GM12801 (cell line): ENCODE measurements around the gene STARD7.

Experiments
- CTCF ChIP-seq: IDR thresholded peaks from one replicate; pipeline ENCODE4 v1.5.1; 2011; ENCODE audit warnings: control low read depth; ENCODE audit not compliant: insufficient read length; ENCODE audit errors: extremely low read depth

The STARD7 gene

GRCh38 chr2:96152304-96153161 lies 56.1 kb downstream of the STARD7 start:
- TF ChIP-seq CTCF: no peak

GRCh38 chr2:96151595-96152303 lies 56.9 kb downstream of the STARD7 start:
- no peak for TF ChIP-seq CTCF

DNA sequence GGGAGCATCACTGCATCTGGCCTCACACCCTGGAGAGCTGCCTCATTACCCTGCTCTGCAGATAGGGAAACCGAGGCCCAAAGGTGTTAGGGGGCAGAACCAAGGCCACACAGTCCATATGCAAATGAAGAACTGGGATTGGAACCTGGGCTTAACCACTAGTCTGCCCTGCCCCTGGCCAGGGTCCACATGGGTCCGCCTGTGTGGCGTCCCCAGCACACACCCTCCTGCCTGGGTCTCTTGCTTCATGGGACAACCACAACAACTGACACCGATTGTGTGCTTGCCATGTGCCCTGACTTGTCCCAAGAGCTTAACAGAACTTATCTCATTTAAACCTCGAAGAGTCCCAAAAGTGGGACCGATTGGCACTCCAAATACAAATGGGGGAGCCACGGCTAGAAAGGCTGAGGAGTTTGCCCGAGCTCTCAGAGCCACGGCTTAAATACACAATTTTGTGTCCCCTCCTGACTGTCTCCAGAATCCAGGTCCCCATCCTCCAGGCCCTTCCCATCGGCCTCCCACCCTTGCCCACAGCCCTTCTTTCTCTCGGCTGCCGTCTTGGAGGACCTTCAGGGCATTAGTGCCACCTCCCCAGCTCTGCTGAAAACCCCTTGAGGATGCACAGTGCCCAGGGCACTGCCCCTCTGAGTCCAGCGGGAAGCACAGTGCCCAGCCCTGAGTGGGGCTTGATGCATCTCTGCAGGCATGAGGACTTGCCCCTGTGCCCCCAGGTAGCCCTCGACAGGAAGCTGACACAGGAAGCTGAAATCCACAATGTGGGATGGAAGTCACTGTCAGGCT lies 57.6 kb downstream of the STARD7 start:
- TF ChIP-seq CTCF: no peak

DNA sequence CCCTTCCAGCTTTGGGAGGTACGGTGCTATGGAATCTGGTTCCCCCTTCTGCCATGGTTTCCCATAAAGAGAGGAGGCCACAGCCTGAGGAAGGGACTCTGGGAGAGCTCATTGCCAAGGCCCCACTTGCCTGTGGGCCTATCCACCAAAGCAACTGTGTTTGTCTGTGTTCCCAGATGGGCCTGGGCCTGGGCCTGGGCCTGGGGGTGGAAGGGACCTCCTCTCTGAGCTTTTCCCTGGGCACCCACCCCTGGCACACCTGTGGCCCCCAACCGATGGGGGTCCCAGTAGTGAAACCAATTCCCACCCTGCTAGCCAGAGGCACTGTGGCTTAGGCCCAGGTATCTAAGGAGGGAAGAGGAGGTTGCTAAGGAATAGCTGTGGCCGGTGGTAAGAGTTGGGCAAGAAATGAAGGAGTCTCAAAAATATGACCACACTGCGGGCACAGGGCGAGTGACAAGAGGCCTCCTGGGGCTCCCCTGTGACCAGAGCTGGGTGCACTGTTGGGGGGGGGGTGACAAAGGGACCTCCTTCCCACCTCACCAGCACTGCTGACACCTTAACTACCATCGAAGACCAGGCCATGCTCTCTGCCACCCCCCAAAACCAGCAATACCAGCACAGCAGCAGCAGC lies 58.5 kb downstream of the STARD7 start:
- no peak for TF ChIP-seq CTCF

GRCh38 chr2:96148410-96149217 lies 60.0 kb downstream of the STARD7 start:
- no peak for TF ChIP-seq CTCF

DNA sequence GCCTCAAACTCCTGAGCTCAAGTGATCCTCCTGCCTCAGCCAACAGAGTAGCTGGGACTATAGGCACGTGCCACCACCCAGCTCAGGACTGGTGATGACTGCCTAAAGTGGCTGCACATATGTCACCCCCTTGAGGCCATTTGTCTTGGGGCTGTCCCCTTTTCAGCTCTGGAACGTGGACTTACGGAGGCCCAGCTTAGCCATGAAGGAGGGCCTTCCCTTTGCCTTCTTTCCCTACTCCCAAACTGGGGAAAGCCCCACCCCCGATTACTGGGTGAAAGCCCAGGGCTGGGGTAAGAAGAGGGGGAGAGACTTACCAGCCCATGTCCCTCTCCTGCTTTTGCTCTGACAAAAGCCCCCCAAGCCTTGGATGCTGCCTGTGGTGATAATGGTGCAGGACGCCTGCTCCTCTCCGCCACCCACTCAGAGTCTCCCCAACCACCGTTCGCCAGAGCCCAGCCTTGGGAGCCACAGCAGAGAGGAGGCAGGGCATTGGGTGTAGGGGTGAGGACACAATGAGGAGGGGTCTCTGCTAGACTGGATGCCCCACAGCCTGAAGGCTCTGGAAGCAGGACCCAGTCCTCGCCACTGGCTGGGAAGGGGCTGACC lies 60.9 kb downstream of the STARD7 start:
- TF ChIP-seq CTCF: no peak
